ENCODE measurements around the gene PARK7.

DNA sequence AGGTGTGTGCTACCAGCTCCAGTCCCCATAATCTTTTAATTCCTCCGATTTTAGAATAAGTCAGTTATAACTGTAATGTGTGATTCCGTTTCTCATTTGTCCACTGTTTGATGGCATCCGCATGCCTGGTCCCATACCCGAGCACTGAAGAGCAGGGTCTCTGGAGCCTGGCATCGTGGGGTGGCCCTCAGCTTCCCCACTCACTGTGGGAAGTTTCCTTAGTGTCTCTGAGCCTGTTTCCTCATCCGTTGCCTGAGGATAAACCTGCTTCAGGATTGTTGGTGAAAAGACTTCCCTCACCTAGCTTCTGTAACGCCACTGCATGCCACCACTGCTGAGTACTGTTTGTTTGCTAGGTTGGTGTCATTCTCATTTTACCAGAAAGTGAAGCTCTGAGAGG lies 19.5 kb downstream of the PARK7 start:
- TF ChIP-seq, protein P1, sequence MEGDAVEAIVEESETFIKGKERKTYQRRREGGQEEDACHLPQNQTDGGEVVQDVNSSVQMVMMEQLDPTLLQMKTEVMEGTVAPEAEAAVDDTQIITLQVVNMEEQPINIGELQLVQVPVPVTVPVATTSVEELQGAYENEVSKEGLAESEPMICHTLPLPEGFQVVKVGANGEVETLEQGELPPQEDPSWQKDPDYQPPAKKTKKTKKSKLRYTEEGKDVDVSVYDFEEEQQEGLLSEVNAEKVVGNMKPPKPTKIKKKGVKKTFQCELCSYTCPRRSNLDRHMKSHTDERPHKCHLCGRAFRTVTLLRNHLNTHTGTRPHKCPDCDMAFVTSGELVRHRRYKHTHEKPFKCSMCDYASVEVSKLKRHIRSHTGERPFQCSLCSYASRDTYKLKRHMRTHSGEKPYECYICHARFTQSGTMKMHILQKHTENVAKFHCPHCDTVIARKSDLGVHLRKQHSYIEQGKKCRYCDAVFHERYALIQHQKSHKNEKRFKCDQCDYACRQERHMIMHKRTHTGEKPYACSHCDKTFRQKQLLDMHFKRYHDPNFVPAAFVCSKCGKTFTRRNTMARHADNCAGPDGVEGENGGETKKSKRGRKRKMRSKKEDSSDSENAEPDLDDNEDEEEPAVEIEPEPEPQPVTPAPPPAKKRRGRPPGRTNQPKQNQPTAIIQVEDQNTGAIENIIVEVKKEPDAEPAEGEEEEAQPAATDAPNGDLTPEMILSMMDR (IDR thresholded peaks at IDR 0.05; ENCODE audit: insufficient read depth, low read length): no peak
- no peak for TF ChIP-seq POLR2AphosphoS5 (IDR thresholded peaks at IDR 0.05; ENCODE audit: low read depth)
